ENCODE data around the gene ALDH1A1. TPM values are rescaled to one million over a fixed set of nuclear protein-coding genes. Genes with fewer than 3 reads are reported as not detected.

Gene ALDH1A1
- total RNA-seq, 1 donor from 2014 or later: not detected

GRCh38 chr9:72984226-72984947, 31.5 kb upstream of the ALDH1A1 start:
- Histone ChIP-seq H3K4me1 (no peaks in the 10 kb centered on the region), H3K79me2 (ENCODE audit: low read depth) (no peaks in the 10 kb centered on the region), H3K4me3 (no peak overlapping the region), H3K36me3 (no peaks in the 10 kb centered on the region), H4K20me1 (ENCODE audit: low read depth) (no peaks in the 10 kb centered on the region), H3K9me3 (ENCODE audit: low read depth) (no peaks in the 10 kb centered on the region), H3K27me3 (no peaks in the 10 kb centered on the region), H2AFZ (replicated peaks) (no peak overlapping the region), H3K9ac (no peak overlapping the region), H3K4me2 (no peak overlapping the region), H3K27ac (no peak overlapping the region), H3F3A (ENCODE audit: low read depth) (no peaks in the 10 kb centered on the region)
- Mint-ChIP-seq H3K27ac (no peak overlapping the region), H3K27me3 (ENCODE audit: insufficient read depth, low read depth) (no peaks in the 10 kb centered on the region), H3K4me1 (peaks cover 6% of the 10 kb centered on the region), H3K4me3 (no peak overlapping the region), H3K36me3 (no peaks in the 10 kb centered on the region), H3K9me3 (no peaks in the 10 kb centered on the region)
- no peak for DNase-seq (ENCODE audit: low spot score)
- TF ChIP-seq EZH2 (IDR thresholded peaks at IDR 0.05): no peak
- no peak for TF ChIP-seq EZH2phosphoT487 (IDR thresholded peaks at IDR 0.05)
- TF ChIP-seq CTCF (IDR thresholded peaks at IDR 0.05): no peak

GRCh38 chr9:72983512-72984225, 30.8 kb upstream of the ALDH1A1 start:
- Histone ChIP-seq H3K27me3 (no peaks in the 10 kb centered on the region), H3K4me2 (no peak overlapping the region), H3K9ac (no peak overlapping the region), H3K27ac (no peak overlapping the region), H3K4me3 (no peak overlapping the region), H3K36me3 (no peaks in the 10 kb centered on the region), H4K20me1 (ENCODE audit: low read depth) (no peaks in the 10 kb centered on the region), H3K79me2 (ENCODE audit: low read depth) (no peaks in the 10 kb centered on the region), H3F3A (ENCODE audit: low read depth) (no peaks in the 10 kb centered on the region), H3K4me1 (no peaks in the 10 kb centered on the region), H3K9me3 (ENCODE audit: low read depth) (no peaks in the 10 kb centered on the region), H2AFZ (replicated peaks) (no peak overlapping the region)
- no peaks in the 10 kb centered on the region for H3K27me3 Mint-ChIP-seq (ENCODE audit: insufficient read depth, low read depth)
- H3K4me1 Mint-ChIP-seq: peaks cover 6% of the 10 kb centered on the region
- no peaks in the 10 kb centered on the region for H3K36me3 Mint-ChIP-seq
- TF ChIP-seq CTCF (IDR thresholded peaks at IDR 0.05): no peak
- no peak overlapping the region for H3K27ac Mint-ChIP-seq
- H3K9me3 Mint-ChIP-seq: no peaks in the 10 kb centered on the region
- no peak for DNase-seq (ENCODE audit: low spot score)
- no peak overlapping the region for H3K4me3 Mint-ChIP-seq

- Histone ChIP-seq H3K27me3 (no peaks in the 10 kb centered on the region), H3K36me3 (no peaks in the 10 kb centered on the region), H3K27ac (no peak overlapping the region), H4K20me1 (ENCODE audit: low read depth) (no peaks in the 10 kb centered on the region), H3K4me1 (no peaks in the 10 kb centered on the region), H3F3A (ENCODE audit: low read depth) (no peaks in the 10 kb centered on the region), H3K79me2 (ENCODE audit: low read depth) (no peaks in the 10 kb centered on the region), H3K4me3 (no peak overlapping the region), H3K4me2 (no peak overlapping the region), H3K9ac (no peak overlapping the region), H2AFZ (replicated peaks) (no peak overlapping the region), H3K9me3 (ENCODE audit: low read depth) (no peaks in the 10 kb centered on the region)
- H3K27me3 Mint-ChIP-seq (ENCODE audit: insufficient read depth, low read depth): no peaks in the 10 kb centered on the region
- no peak for TF ChIP-seq EZH2phosphoT487 (IDR thresholded peaks at IDR 0.05)
- no peak for TF ChIP-seq CTCF (IDR thresholded peaks at IDR 0.05)
- no peak for TF ChIP-seq EZH2 (IDR thresholded peaks at IDR 0.05)
- peaks cover 6% of the 10 kb centered on the region for H3K4me1 Mint-ChIP-seq
- no peak for DNase-seq (ENCODE audit: low spot score)
- no peaks in the 10 kb centered on the region for H3K9me3 Mint-ChIP-seq
- no peaks in the 10 kb centered on the region for H3K36me3 Mint-ChIP-seq
- no peak overlapping the region for H3K4me3 Mint-ChIP-seq
- no peak overlapping the region for H3K27ac Mint-ChIP-seq
These were observed 30.2 kb upstream of the ALDH1A1 start for GRCh38 chr9:72983056-72983455.

Data from neural progenitor cell (in vitro differentiated cells).